Ascending aorta (tissue), 2 donors: ENCODE results near the gene PTPRN2. TPM values are rescaled to one million over a fixed set of nuclear protein-coding genes. Genes with fewer than 3 reads are reported as not detected.

Experiments used
- DNase-seq, 2 donors: peaks; one replicate each; pipeline ENCODE4 v3.0.0-alpha.2; 2019; ENCODE audit warnings: low spot score in 2 of 2
- H3K27ac ChIP-seq, 2 donors: fragments of 200-600 bp; sonication (generic); one replicate each; pipeline ENCODE4 v1.5.1; 2016 to 2017; ENCODE audit warnings: mild to moderate bottlenecking in 1 of 2
- H3K27me3 ChIP-seq: fragments of 200-600 bp; sonication (generic); one replicate; pipeline ENCODE4 v1.5.1; 2017
- H3K36me3 ChIP-seq, 2 donors: fragments of 200-600 bp; sonication (generic); one replicate each; pipeline ENCODE4 v1.5.1; 2016
- H3K4me1 ChIP-seq, 2 donors: fragments of 200-600 bp; sonication (generic); one replicate each; pipeline ENCODE4 v1.5.1; 2016 to 2017; ENCODE audit warnings: mild to moderate bottlenecking in 1 of 2
- H3K4me3 ChIP-seq, 2 donors: fragments of 200-600 bp; sonication (generic); one replicate each; pipeline ENCODE4 v1.5.1; 2016 to 2017; ENCODE audit warnings: mild to moderate bottlenecking in 1 of 2
- H3K9me3 ChIP-seq, 2 donors: fragments of 200-600 bp; sonication (generic); one replicate each; pipeline ENCODE4 v1.5.1; 2016
- intact Hi-C: fragments of 100-400 bp; cut with DNase I; formaldehyde crosslinking; loops from one replicate; pipeline ENCODE4 v1.15.1; 2023
- total RNA-seq: library from RNA; depleted of rRNA; stranded (reverse); fragments of >200 nt; gene quantifications from one replicate; pipeline ENCODE4 v1.1.0, GENCODE V29; 2016
- TF ChIP-seq, protein P1 (sequence below), 3 experiments: fragments of 200-600 bp in 2 of 3; fragments of 450-650 bp in 1 of 3; sonication (generic) in 2 of 3; IDR thresholded peaks; one replicate each; pipeline ENCODE4 v1.5.1; 2016 to 2019; ENCODE audit warnings: antibody characterized with exemption in 3 of 3, mild to moderate bottlenecking in 1 of 3, moderate library complexity in 1 of 3

Gene PTPRN2
- total RNA-seq, 1 donor from 2014 or later, result 7.3 TPM

DNA sequence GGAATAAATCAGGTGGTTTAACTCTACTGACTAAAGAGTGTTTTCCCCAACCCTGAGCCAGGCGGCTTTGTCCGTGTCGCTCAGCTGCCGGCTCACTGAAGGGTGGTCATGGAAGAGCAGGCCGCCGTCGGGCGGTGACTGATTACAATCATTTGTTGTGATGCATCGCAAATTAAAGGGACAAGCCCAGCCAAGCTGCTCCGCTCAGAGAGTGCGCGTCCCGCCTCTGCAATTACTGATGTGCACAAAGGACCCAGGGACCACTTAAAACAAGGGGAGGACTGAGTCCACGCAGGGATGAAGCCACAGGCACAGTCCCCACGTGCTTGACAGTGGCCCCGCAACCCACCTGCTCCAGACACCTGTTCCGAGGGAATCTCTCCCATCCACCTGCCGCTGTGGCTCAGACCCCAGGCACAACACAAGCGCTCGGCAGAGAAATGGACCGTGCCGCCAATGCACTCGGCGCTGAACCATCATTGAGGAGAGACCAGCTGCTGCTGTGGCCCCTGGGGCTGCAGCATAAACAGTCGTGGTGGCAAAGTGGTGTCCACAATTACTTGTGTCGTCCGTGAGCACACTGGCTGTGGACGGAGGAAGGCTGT, 526.5 kb downstream of the PTPRN2 start:
- Histone ChIP-seq H3K4me3 (no peak overlapping the region), H3K27ac (no peak overlapping the region), H3K36me3 (no peaks in the 10 kb centered on the region), H3K27me3 (no peaks in the 10 kb centered on the region), H3K9me3 (no peaks in the 10 kb centered on the region), H3K4me1 (no peaks in the 10 kb centered on the region)
- TF ChIP-seq, protein P1, sequence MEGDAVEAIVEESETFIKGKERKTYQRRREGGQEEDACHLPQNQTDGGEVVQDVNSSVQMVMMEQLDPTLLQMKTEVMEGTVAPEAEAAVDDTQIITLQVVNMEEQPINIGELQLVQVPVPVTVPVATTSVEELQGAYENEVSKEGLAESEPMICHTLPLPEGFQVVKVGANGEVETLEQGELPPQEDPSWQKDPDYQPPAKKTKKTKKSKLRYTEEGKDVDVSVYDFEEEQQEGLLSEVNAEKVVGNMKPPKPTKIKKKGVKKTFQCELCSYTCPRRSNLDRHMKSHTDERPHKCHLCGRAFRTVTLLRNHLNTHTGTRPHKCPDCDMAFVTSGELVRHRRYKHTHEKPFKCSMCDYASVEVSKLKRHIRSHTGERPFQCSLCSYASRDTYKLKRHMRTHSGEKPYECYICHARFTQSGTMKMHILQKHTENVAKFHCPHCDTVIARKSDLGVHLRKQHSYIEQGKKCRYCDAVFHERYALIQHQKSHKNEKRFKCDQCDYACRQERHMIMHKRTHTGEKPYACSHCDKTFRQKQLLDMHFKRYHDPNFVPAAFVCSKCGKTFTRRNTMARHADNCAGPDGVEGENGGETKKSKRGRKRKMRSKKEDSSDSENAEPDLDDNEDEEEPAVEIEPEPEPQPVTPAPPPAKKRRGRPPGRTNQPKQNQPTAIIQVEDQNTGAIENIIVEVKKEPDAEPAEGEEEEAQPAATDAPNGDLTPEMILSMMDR (IDR thresholded peaks at IDR 0.05), result no peak
- no peak for DNase-seq
- intact Hi-C loops, result no loop called here

DNA sequence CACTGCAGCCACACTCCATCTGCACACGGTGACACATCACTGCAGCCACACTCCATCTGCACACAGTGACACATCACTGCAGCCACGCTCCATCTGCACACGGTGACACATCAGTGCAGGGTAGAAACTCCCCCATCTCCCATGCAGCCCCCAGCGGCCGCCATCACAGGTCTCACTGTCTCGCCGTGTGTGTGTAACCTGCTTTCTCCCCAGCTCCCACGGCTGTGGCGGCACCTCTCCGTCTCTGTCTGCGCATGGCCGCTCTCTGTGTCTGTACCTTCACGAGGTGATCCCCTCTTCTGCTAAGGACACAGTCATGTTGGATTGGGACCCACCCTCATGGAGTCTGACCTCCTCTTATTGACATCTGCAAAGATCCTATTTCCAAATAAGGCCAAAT, 527.4 kb downstream of the PTPRN2 start:
- Histone ChIP-seq H3K4me1 (no peaks in the 10 kb centered on the region), H3K27me3 (no peaks in the 10 kb centered on the region), H3K27ac (no peak overlapping the region), H3K4me3 (no peak overlapping the region), H3K36me3 (no peaks in the 10 kb centered on the region), H3K9me3 (no peaks in the 10 kb centered on the region)
- intact Hi-C loops, result no loop called here
- TF ChIP-seq, protein P1 (IDR thresholded peaks at IDR 0.05), result no peak
- no peak for DNase-seq

DNA sequence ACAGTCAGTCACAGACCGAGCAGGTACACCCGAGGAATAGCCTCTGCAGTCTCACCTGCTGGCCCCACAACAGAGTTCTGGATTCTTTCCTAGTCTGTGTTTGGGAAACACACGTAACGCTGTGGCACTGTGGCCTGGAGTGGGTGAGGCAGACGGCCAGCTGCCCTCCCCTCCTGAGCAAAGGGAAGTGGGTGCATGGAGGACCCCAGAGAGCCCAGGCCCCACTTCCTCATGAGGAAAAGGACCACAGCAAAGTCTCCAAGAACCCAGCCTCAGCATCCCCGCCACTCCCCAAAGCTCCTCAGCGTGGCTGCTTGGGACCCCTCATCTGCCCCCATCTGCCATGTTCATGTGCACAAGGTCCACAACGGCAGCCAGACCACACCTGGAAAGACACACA, 530.2 kb downstream of the PTPRN2 start:
- H3K9me3 ChIP-seq, result no peaks in the 10 kb centered on the region
- TF ChIP-seq, protein P1 (IDR thresholded peaks at IDR 0.05), result no peak
- intact Hi-C loops, result no loop called here
- DNase-seq, result no peak
- H3K4me3 ChIP-seq, result no peak overlapping the region
- H3K27me3 ChIP-seq, result no peaks in the 10 kb centered on the region
- no peaks in the 10 kb centered on the region for H3K4me1 ChIP-seq
- no peak overlapping the region for H3K27ac ChIP-seq
- no peaks in the 10 kb centered on the region for H3K36me3 ChIP-seq

DNA sequence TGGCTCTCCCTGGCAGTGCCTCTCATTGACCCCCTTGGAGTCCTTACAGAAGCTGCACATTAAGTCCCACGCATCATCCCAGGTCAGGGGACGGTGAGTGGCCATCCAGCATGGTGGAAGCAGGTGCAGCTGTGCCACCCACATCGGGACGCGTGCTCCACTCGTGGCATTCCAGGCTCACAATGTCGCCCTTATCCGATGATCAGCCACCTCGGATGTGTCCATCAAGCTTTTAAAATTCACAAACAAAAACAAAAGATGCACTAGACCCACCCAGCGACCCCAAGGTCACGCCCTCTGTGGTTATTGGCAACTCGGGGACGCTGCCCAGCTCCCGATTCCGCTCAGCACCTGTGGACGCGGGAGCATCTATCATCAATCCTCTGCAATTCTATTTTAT, 530.9 kb downstream of the PTPRN2 start:
- H3K36me3 ChIP-seq, result no peaks in the 10 kb centered on the region
- no peak overlapping the region for H3K4me3 ChIP-seq
- DNase-seq, result no peak
- intact Hi-C loops, result no loop called here
- TF ChIP-seq, protein P1 (IDR thresholded peaks at IDR 0.05), result no peak
- H3K27ac ChIP-seq, result no peak overlapping the region
- H3K4me1 ChIP-seq, result no peaks in the 10 kb centered on the region
- H3K27me3 ChIP-seq, result no peaks in the 10 kb centered on the region
- H3K9me3 ChIP-seq, result no peaks in the 10 kb centered on the region

DNA sequence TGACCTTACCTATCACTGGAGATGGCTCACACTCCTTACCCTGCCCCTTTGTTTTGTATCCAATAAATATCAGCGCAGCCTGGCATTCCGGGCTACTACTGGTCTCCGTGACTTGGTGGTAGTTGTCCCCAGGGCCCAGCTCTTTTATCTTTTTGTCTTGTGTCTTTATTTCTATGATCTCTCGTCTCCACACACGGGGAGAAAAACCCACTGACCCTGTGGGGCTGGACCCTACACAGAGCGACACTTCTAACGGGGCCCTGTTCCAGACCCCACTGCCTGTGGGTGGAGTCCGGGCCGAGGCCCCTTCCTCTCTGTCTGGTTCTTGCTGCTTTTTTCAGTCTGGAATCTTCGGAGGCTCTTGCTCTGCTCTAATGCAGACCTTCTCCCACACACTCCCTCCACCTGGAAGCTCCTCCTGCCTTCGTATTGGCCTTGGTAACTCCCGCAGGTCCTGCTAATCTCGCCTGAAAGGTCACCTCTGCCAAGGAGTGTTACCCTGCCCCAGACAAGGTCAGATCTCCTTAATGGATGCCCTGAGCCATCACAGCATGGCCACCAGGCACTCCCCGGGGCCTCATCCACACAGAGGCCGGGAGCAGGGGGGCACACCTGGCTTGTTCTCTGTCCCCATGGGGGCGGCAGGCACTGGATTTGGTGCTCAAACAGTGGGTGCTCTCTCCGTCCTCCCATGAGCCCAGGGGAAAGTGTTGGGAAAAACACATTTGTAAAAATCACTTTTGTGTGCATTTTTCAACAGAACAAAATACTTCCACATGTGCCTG, 531.7 kb downstream of the PTPRN2 start:
- Histone ChIP-seq H3K4me3 (no peak overlapping the region), H3K36me3 (no peaks in the 10 kb centered on the region), H3K27me3 (no peaks in the 10 kb centered on the region), H3K4me1 (no peaks in the 10 kb centered on the region), H3K27ac (no peak overlapping the region), H3K9me3 (no peaks in the 10 kb centered on the region)
- TF ChIP-seq, protein P1 (IDR thresholded peaks at IDR 0.05), result no peak
- intact Hi-C loops, result no loop called here
- DNase-seq, result no peak
